Thyroid gland (tissue), 4 donors: ENCODE data around the gene CSAG1. TPM values are rescaled to one million over a fixed set of nuclear protein-coding genes. Genes with fewer than 3 reads are reported as not detected.
"Not testable (repeated sequence)": the region's sequence is repeated elsewhere in the genome, so short reads cannot be mapped to it uniquely, and the experiment has no call there.

Experiments used
- DNase-seq, 2 donors: peaks; one replicate each; pipeline ENCODE4 v3.0.0-alpha.2; 2019
- H3K27ac ChIP-seq, 3 donors: fragments of 200-600 bp; sonication (generic); 1 replicate in 2 of 3; 2 replicates in 1 of 3; pipeline ENCODE4 v1.5.1; 2016 to 2019; ENCODE audit warnings: mild to moderate bottlenecking in 1 of 3, moderate library complexity in 1 of 3
- H3K27me3 ChIP-seq: fragments of 200-600 bp; sonication (generic); one replicate; pipeline ENCODE4 v1.5.1; 2019
- H3K36me3 ChIP-seq, 2 donors: fragments of 200-600 bp; sonication (generic); one replicate each; pipeline ENCODE4 v1.5.1; 2016 to 2019
- H3K4me1 ChIP-seq, 2 donors: fragments of 200-600 bp; sonication (generic); one replicate each; pipeline ENCODE4 v1.5.1; 2017 to 2019
- H3K4me3 ChIP-seq, 3 donors: fragments of 200-600 bp; sonication (generic); replicated peaks in 1 of 3; 1 replicate in 2 of 3; 2 replicates in 1 of 3; pipeline ENCODE4 v1.5.1; 2016; ENCODE audit warnings: mild to moderate bottlenecking in 1 of 3
- H3K9me3 ChIP-seq: fragments of 200-600 bp; sonication (generic); one replicate; pipeline ENCODE4 v1.5.1; 2017
- CTCF ChIP-seq, 6 experiments: fragments of 200-600 bp in 3 of 6; fragments of 450-650 bp in 3 of 6; sonication (generic) in 3 of 6; IDR thresholded peaks; one replicate each; pipeline ENCODE4 v1.5.1; 2016 to 2019; ENCODE audit warnings: antibody characterized with exemption in 6 of 6, mild to moderate bottlenecking in 2 of 6, inconsistent platforms in 1 of 6, moderate library complexity in 1 of 6
- POLR2A ChIP-seq, 2 donors: fragments of 450-650 bp; IDR thresholded peaks; one replicate each; pipeline ENCODE4 v1.6.1; 2017; ENCODE audit warnings: antibody characterized with exemption in 2 of 2, mild to moderate bottlenecking in 2 of 2, moderate library complexity in 1 of 2
- WGBS, 2 donors: methylation state at CpG; one replicate each; pipeline ENCODE4 v1.1.5; 2017; 5-methylcytosine and 5-hydroxymethylcytosine counted together
- intact Hi-C: fragments of 100-400 bp; cut with DNase I; formaldehyde crosslinking; loops from one replicate; pipeline ENCODE4 v1.15.1; 2023
- total RNA-seq, 4 donors: library from RNA; depleted of rRNA; stranded (reverse); fragments of >200 nt; gene quantifications; one replicate each; pipeline ENCODE4 v1.2.3, GENCODE V29; 2016

Gene CSAG1
- not detected for total RNA-seq

- H3K27me3 ChIP-seq = no peaks in the 10 kb centered on the region
- WGBS, 2 donors = 89 to 98% methylated on average over 8 of the region's 21 CpGs
- intact Hi-C loops = no loop called here
- no peak within 1 kb of the TSS for H3K4me3 ChIP-seq
- no peak for DNase-seq
- no peak within 1 kb of the TSS for H3K27ac ChIP-seq
- H3K36me3 ChIP-seq = no peaks in the 10 kb centered on the region
- no peaks in the 10 kb centered on the region for H3K9me3 ChIP-seq
- no peaks in the 10 kb centered on the region for H3K4me1 ChIP-seq
- TF ChIP-seq CTCF (IDR thresholded peaks at IDR 0.05) (no peak), POLR2A (IDR thresholded peaks at IDR 0.05) (no peak)
Observed at GRCh38 chrX:152733261-152733975, at the start of gene CSAG1, which contains the start of gene MAGEA12. CSAG1 (minus strand) TSS chrX:152733721; CDS start chrX:152732460, 1,261 bp downstream. MAGEA12 (plus strand) TSS chrX:152733757; CDS start chrX:152736162, 2,405 bp downstream.

GRCh38 chrX:152769549-152770289 lies 36.2 kb upstream of the CSAG1 start, which contains the start of gene MAGEA6:
MAGEA6 (minus strand) TSS chrX:152769689; CDS start chrX:152767650, 2,039 bp downstream.
- H3K4me1 ChIP-seq, intact Hi-C loops, H3K27me3 ChIP-seq, DNase-seq, H3K4me3 ChIP-seq, H3K9me3 ChIP-seq, H3K36me3 ChIP-seq, H3K27ac ChIP-seq: not testable (repeated sequence)
- WGBS, 2 donors = no CpG with 5 or more reads among the region's 29 CpGs

GRCh38 chrX:152766562-152766961 lies 33.0 kb upstream of the CSAG1 start:
- DNase-seq, H3K4me1 ChIP-seq, H3K36me3 ChIP-seq, H3K9me3 ChIP-seq, H3K27me3 ChIP-seq, H3K4me3 ChIP-seq, intact Hi-C loops, H3K27ac ChIP-seq: not testable (repeated sequence)
- WGBS, 2 donors = 51 to 88% methylated on average over 3 to 7 of the region's 9 CpGs

GRCh38 chrX:152761582-152761981 lies 28.1 kb upstream of the CSAG1 start:
- H3K9me3 ChIP-seq, H3K4me3 ChIP-seq, H3K4me1 ChIP-seq, intact Hi-C loops, H3K27me3 ChIP-seq, H3K36me3 ChIP-seq, H3K27ac ChIP-seq, DNase-seq: not testable (repeated sequence)
- WGBS, 2 donors = no CpG with 5 or more reads among the region's 7 CpGs

- H3K27ac ChIP-seq, H3K36me3 ChIP-seq, intact Hi-C loops, H3K4me3 ChIP-seq, H3K4me1 ChIP-seq, DNase-seq, H3K27me3 ChIP-seq, H3K9me3 ChIP-seq: not testable (repeated sequence)
- 100% methylated on average over 1 of the region's 7 CpGs for WGBS, 2 donors
Observed at GRCh38 chrX:152759544-152759943, 26.0 kb upstream of the CSAG1 start.

- WGBS, 2 donors = no CpG with 5 or more reads among the region's 2 CpGs
- H3K27ac ChIP-seq, H3K36me3 ChIP-seq, DNase-seq, H3K4me1 ChIP-seq, H3K9me3 ChIP-seq, H3K27me3 ChIP-seq, intact Hi-C loops, H3K4me3 ChIP-seq: not testable (repeated sequence)
Observed at GRCh38 chrX:152758918-152759317, 25.4 kb upstream of the CSAG1 start, which contains the start of gene CSAG3. CSAG3 (plus strand) TSS chrX:152759218.

- H3K9me3 ChIP-seq, H3K4me3 ChIP-seq, H3K36me3 ChIP-seq, H3K4me1 ChIP-seq, DNase-seq, H3K27me3 ChIP-seq, H3K27ac ChIP-seq, intact Hi-C loops: not testable (repeated sequence)
- no CpG with 5 or more reads among the region's 5 CpGs for WGBS, 2 donors
Observed at GRCh38 chrX:152754871-152755270, 21.4 kb upstream of the CSAG1 start.

- intact Hi-C loops, H3K4me3 ChIP-seq, H3K4me1 ChIP-seq, H3K9me3 ChIP-seq, H3K27ac ChIP-seq, H3K36me3 ChIP-seq, H3K27me3 ChIP-seq, DNase-seq: not testable (repeated sequence)
- WGBS, 2 donors = no CpG with 5 or more reads among the region's 35 CpGs
Observed at GRCh38 chrX:152753686-152754650, 20.4 kb upstream of the CSAG1 start, which contains the start of gene MAGEA2. MAGEA2 (minus strand) TSS chrX:152753842; CDS start chrX:152751363, 2,479 bp downstream.
